ENCODE measurements around the gene CHIA.

Gene CHIA

GRCh38 chr1:111346089-111346885, 55.6 kb downstream of the CHIA start:
- Histone ChIP-seq H3K79me2 (ENCODE audit: insufficient read depth, low read depth) (no peaks in the 10 kb centered on the region), H2AFZ (ENCODE audit: low read depth) (peak overlapping the region; percentile 51; the same call in 1 of the 2 replicates), H3K27ac (peak overlapping the region; percentile 27; the same call in 1 of the 2 replicates), H3K36me3 (ENCODE audit: insufficient read depth) (no peaks in the 10 kb centered on the region), H4K20me1 (ENCODE audit: insufficient read depth) (no peaks in the 10 kb centered on the region), H3K9ac (peak overlapping the region; percentile 14; the same call in 1 of the 2 replicates), H3K4me3 (IDR thresholded peaks at IDR 0.05; ENCODE audit: insufficient read depth, low read depth, low read length) (peak overlapping the region; percentile 52), H3K4me1 (ENCODE audit: low read depth, poor library complexity, severe bottlenecking) (no peaks in the 10 kb centered on the region), H3K4me2 (peak overlapping the region; percentile 74), H3K27me3 (ENCODE audit: insufficient read depth, low read depth) (no peaks in the 10 kb centered on the region)
- peak; percentile 49; the same call in 1 of the 2 replicates for TF ChIP-seq CTCF (conservative IDR thresholded peaks at IDR 0.05; ENCODE audit: low read depth, low read length)

- TF ChIP-seq CTCF (conservative IDR thresholded peaks at IDR 0.05; ENCODE audit: low read depth, low read length), result no peak
- Histone ChIP-seq H3K9ac (no peak overlapping the region), H3K4me1 (ENCODE audit: low read depth, poor library complexity, severe bottlenecking) (no peaks in the 10 kb centered on the region), H3K27ac (no peak overlapping the region), H3K27me3 (ENCODE audit: insufficient read depth, low read depth) (no peaks in the 10 kb centered on the region), H2AFZ (ENCODE audit: low read depth) (no peak overlapping the region), H3K4me2 (no peak overlapping the region), H4K20me1 (ENCODE audit: insufficient read depth) (no peaks in the 10 kb centered on the region), H3K4me3 (IDR thresholded peaks at IDR 0.05; ENCODE audit: insufficient read depth, low read depth, low read length) (no peak overlapping the region), H3K79me2 (ENCODE audit: insufficient read depth, low read depth) (no peaks in the 10 kb centered on the region), H3K36me3 (ENCODE audit: insufficient read depth) (no peaks in the 10 kb centered on the region)
Measured at GRCh38 chr1:111347026-111347425, 56.4 kb downstream of the CHIA start.

GRCh38 chr1:111351700-111352099, 61.0 kb downstream of the CHIA start:
- no peak for TF ChIP-seq CTCF (conservative IDR thresholded peaks at IDR 0.05; ENCODE audit: low read depth, low read length)
- no peaks in the 10 kb centered on the region for H3K36me3 ChIP-seq (ENCODE audit: insufficient read depth)
- no peaks in the 10 kb centered on the region for H4K20me1 ChIP-seq (ENCODE audit: insufficient read depth)
- no peak overlapping the region for H2AFZ ChIP-seq (ENCODE audit: low read depth)
- H3K4me1 ChIP-seq (ENCODE audit: low read depth, poor library complexity, severe bottlenecking), result no peaks in the 10 kb centered on the region
- H3K4me3 ChIP-seq (IDR thresholded peaks at IDR 0.05; ENCODE audit: insufficient read depth, low read depth, low read length), result no peak overlapping the region
- H3K4me2 ChIP-seq, result no peak overlapping the region
- no peaks in the 10 kb centered on the region for H3K27me3 ChIP-seq (ENCODE audit: insufficient read depth, low read depth)
- H3K27ac ChIP-seq, result no peak overlapping the region
- H3K79me2 ChIP-seq (ENCODE audit: insufficient read depth, low read depth), result no peaks in the 10 kb centered on the region
- H3K9ac ChIP-seq, result no peak overlapping the region

GRCh38 chr1:111354584-111354983, 63.9 kb downstream of the CHIA start:
- H3K27ac ChIP-seq, result no peak overlapping the region
- H2AFZ ChIP-seq (ENCODE audit: low read depth), result no peak overlapping the region
- no peaks in the 10 kb centered on the region for H3K4me1 ChIP-seq (ENCODE audit: low read depth, poor library complexity, severe bottlenecking)
- H3K79me2 ChIP-seq (ENCODE audit: insufficient read depth, low read depth), result no peaks in the 10 kb centered on the region
- H3K4me2 ChIP-seq, result no peak overlapping the region
- no peak overlapping the region for H3K9ac ChIP-seq
- no peaks in the 10 kb centered on the region for H3K36me3 ChIP-seq (ENCODE audit: insufficient read depth)
- no peaks in the 10 kb centered on the region for H4K20me1 ChIP-seq (ENCODE audit: insufficient read depth)
- H3K27me3 ChIP-seq (ENCODE audit: insufficient read depth, low read depth), result no peaks in the 10 kb centered on the region
- no peak overlapping the region for H3K4me3 ChIP-seq (IDR thresholded peaks at IDR 0.05; ENCODE audit: insufficient read depth, low read depth, low read length)
- TF ChIP-seq CTCF (conservative IDR thresholded peaks at IDR 0.05; ENCODE audit: low read depth, low read length), result no peak
